ENCODE measurements around the gene CSAG3. TPM values are rescaled to one million over a fixed set of nuclear protein-coding genes. Genes with fewer than 3 reads are reported as not detected.
"Not testable (repeated sequence)": the region's sequence is repeated elsewhere in the genome, so short reads cannot be mapped to it uniquely, and the experiment has no call there.

Gene CSAG3
- total and polyA plus RNA-seq, 2 experiments from 2014 or later: 3.2 TPM; not detected in 1

DNA sequence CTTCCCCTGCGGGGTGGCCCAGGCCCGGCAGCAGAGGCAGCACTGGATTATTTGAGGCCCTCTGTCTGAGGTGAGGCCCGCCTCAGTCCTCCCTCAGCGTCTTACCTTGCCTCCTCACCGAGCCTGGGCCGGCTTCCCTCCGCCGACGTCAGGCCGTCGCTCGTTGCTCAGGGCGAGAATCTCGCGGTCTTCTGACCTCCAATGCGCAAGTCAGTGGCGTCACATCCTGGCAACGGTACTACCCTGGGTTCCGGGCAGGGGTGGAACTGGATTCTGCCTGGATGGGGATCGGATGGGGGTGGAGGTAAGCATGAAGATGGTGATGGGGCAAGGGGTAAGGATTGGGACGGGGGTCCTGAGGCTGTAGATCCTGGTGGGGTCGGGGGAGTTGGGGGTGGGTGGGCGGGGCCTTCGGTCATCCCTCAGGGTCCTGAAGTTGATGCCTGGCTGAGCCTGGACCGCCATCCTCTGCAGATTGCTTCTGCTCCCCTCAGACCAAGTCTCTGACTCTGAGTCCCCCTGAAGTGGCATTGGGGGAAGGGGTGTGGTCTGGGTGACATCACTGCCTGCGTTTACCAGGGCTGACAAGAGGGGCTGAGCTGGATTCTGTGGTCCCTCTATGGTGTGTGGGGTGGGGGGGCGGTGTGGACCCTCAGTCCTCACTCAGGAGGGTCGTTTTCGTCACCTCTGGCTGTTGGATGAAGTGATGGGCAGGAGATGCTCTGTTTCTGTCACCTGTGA lies 10.7 kb downstream of the CSAG3 start, which contains the start of gene MAGEA6:
TSS of gene MAGEA6 (minus strand) at position 141 of the 741 bp plus-strand sequence. CDS start 2,039 bp downstream, outside the sequence.
- not testable (repeated sequence) for H3K4me2 ChIP-seq; H3K4me1 Mint-ChIP-seq; H3K27ac ChIP-seq (ENCODE audit: low read depth); H3K9me3 Mint-ChIP-seq; H3K27me3 ChIP-seq (ENCODE audit: insufficient read depth); H3K9me2 ChIP-seq (ENCODE audit: insufficient read depth); H3K27ac Mint-ChIP-seq; H3K4me3 ChIP-seq; H3K79me2 ChIP-seq (replicated peaks; ENCODE audit: insufficient read depth); H4K20me1 ChIP-seq (replicated peaks; ENCODE audit: insufficient read depth); H3K27me3 Mint-ChIP-seq (ENCODE audit: insufficient read depth, low read depth, poor library complexity); ATAC-seq; H3F3A ChIP-seq (replicated peaks; ENCODE audit: low read depth); H3K4me1 ChIP-seq (ENCODE audit: insufficient read depth); DNase-seq (ENCODE audit: low spot score); H3K4me3 Mint-ChIP-seq; H3K36me3 ChIP-seq (ENCODE audit: insufficient read depth); H3K36me3 Mint-ChIP-seq (ENCODE audit: low read depth); H2AFZ ChIP-seq

DNA sequence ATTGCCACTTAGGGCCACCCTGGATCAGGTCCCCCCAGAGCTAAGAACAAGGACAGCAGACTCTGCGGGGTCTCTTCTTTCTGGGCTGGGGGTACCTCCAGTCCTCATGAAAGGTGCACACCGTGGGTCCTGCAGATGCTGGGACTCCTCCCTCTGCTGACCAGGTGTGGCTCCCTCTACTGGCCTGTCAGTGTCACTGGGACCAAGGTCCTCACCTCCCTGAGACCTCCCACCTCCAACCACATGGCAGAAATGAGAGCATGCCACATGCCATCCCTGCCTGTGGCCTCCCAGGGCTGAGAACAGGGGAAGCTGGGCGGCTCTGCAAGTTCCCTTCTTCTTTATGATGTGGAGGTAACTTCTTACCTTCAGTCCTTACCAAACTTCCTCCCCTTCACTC lies 28.0 kb downstream of the CSAG3 start:
- H4K20me1 ChIP-seq (replicated peaks; ENCODE audit: insufficient read depth); H3K79me2 ChIP-seq (replicated peaks; ENCODE audit: insufficient read depth); H3K27ac ChIP-seq (ENCODE audit: low read depth); H3K9me3 Mint-ChIP-seq; H3K4me2 ChIP-seq; H3K4me1 ChIP-seq (ENCODE audit: insufficient read depth); H2AFZ ChIP-seq; H3K27me3 Mint-ChIP-seq (ENCODE audit: insufficient read depth, low read depth, poor library complexity); H3K4me3 Mint-ChIP-seq; H3K36me3 Mint-ChIP-seq (ENCODE audit: low read depth); H3K4me3 ChIP-seq; H3K27ac Mint-ChIP-seq; H3K4me1 Mint-ChIP-seq; DNase-seq (ENCODE audit: low spot score); H3K36me3 ChIP-seq (ENCODE audit: insufficient read depth); H3K27me3 ChIP-seq (ENCODE audit: insufficient read depth); H3F3A ChIP-seq (replicated peaks; ENCODE audit: low read depth); H3K9me2 ChIP-seq (ENCODE audit: insufficient read depth): not testable (repeated sequence)
- ATAC-seq: peak; percentile 85

DNA sequence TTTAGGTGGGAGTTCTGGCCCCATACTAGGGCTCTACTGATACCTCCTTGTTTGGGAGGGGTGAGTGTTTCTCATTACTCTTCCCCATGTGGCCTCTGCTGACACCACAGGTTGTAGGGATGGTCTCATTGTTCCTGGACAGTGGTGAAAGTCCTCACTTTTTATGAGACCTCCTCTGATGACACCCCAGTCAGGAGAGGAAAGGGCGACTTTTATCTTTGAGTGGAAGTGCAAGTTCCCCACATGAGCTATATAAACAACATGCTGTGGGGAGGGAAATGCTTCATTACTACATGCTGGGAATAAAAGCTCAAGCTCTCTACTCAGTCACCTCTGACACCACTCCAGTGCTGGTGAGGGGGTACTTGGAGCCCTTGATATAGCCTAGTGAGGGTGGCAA lies 39.9 kb downstream of the CSAG3 start:
- no peak for ATAC-seq
- no peak overlapping the region for H3K27ac ChIP-seq (ENCODE audit: low read depth)
- no peaks in the 10 kb centered on the region for H3K9me3 Mint-ChIP-seq
- no peaks in the 10 kb centered on the region for H3K27me3 ChIP-seq (ENCODE audit: insufficient read depth)
- H2AFZ ChIP-seq: no peak overlapping the region
- no peaks in the 10 kb centered on the region for H3K36me3 Mint-ChIP-seq (ENCODE audit: low read depth)
- H3K79me2 ChIP-seq (replicated peaks; ENCODE audit: insufficient read depth): no peaks in the 10 kb centered on the region
- H4K20me1 ChIP-seq (replicated peaks; ENCODE audit: insufficient read depth): no peaks in the 10 kb centered on the region
- no peaks in the 10 kb centered on the region for H3K4me1 ChIP-seq (ENCODE audit: insufficient read depth)
- H3K4me1 Mint-ChIP-seq: no peaks in the 10 kb centered on the region
- H3K27ac Mint-ChIP-seq: no peak overlapping the region
- no peak overlapping the region for H3K4me3 ChIP-seq
- no peak for DNase-seq (ENCODE audit: low spot score)
- no peak overlapping the region for H3K4me3 Mint-ChIP-seq
- H3K36me3 ChIP-seq (ENCODE audit: insufficient read depth): no peaks in the 10 kb centered on the region
- H3K9me2 ChIP-seq (ENCODE audit: insufficient read depth): no peaks in the 10 kb centered on the region
- H3F3A ChIP-seq (replicated peaks; ENCODE audit: low read depth): no peaks in the 10 kb centered on the region
- no peak overlapping the region for H3K4me2 ChIP-seq
- H3K27me3 Mint-ChIP-seq (ENCODE audit: insufficient read depth, low read depth, poor library complexity): peaks cover 5% of the 10 kb centered on the region
- TF ChIP-seq JUNB (IDR thresholded peaks at IDR 0.05; ENCODE audit: unreplicated experiment) (no peak), NANOG (IDR thresholded peaks at IDR 0.05; ENCODE audit: borderline replicate concordance) (no peak), CREB1 (CRISPR knock-in tag; IDR thresholded peaks at IDR 0.05; ENCODE audit: low read depth) (no peak), EZH2 (IDR thresholded peaks at IDR 0.05; ENCODE audit: low read depth, unreplicated experiment) (no peak), EZH2phosphoT487 (IDR thresholded peaks at IDR 0.05; ENCODE audit: unreplicated experiment) (no peak), STAT1 (IDR thresholded peaks at IDR 0.05; ENCODE audit: unreplicated experiment) (no peak), POLR2AphosphoS5 (IDR thresholded peaks at IDR 0.05; ENCODE audit: low read depth) (no peak)
- TF ChIP-seq, protein P1, sequence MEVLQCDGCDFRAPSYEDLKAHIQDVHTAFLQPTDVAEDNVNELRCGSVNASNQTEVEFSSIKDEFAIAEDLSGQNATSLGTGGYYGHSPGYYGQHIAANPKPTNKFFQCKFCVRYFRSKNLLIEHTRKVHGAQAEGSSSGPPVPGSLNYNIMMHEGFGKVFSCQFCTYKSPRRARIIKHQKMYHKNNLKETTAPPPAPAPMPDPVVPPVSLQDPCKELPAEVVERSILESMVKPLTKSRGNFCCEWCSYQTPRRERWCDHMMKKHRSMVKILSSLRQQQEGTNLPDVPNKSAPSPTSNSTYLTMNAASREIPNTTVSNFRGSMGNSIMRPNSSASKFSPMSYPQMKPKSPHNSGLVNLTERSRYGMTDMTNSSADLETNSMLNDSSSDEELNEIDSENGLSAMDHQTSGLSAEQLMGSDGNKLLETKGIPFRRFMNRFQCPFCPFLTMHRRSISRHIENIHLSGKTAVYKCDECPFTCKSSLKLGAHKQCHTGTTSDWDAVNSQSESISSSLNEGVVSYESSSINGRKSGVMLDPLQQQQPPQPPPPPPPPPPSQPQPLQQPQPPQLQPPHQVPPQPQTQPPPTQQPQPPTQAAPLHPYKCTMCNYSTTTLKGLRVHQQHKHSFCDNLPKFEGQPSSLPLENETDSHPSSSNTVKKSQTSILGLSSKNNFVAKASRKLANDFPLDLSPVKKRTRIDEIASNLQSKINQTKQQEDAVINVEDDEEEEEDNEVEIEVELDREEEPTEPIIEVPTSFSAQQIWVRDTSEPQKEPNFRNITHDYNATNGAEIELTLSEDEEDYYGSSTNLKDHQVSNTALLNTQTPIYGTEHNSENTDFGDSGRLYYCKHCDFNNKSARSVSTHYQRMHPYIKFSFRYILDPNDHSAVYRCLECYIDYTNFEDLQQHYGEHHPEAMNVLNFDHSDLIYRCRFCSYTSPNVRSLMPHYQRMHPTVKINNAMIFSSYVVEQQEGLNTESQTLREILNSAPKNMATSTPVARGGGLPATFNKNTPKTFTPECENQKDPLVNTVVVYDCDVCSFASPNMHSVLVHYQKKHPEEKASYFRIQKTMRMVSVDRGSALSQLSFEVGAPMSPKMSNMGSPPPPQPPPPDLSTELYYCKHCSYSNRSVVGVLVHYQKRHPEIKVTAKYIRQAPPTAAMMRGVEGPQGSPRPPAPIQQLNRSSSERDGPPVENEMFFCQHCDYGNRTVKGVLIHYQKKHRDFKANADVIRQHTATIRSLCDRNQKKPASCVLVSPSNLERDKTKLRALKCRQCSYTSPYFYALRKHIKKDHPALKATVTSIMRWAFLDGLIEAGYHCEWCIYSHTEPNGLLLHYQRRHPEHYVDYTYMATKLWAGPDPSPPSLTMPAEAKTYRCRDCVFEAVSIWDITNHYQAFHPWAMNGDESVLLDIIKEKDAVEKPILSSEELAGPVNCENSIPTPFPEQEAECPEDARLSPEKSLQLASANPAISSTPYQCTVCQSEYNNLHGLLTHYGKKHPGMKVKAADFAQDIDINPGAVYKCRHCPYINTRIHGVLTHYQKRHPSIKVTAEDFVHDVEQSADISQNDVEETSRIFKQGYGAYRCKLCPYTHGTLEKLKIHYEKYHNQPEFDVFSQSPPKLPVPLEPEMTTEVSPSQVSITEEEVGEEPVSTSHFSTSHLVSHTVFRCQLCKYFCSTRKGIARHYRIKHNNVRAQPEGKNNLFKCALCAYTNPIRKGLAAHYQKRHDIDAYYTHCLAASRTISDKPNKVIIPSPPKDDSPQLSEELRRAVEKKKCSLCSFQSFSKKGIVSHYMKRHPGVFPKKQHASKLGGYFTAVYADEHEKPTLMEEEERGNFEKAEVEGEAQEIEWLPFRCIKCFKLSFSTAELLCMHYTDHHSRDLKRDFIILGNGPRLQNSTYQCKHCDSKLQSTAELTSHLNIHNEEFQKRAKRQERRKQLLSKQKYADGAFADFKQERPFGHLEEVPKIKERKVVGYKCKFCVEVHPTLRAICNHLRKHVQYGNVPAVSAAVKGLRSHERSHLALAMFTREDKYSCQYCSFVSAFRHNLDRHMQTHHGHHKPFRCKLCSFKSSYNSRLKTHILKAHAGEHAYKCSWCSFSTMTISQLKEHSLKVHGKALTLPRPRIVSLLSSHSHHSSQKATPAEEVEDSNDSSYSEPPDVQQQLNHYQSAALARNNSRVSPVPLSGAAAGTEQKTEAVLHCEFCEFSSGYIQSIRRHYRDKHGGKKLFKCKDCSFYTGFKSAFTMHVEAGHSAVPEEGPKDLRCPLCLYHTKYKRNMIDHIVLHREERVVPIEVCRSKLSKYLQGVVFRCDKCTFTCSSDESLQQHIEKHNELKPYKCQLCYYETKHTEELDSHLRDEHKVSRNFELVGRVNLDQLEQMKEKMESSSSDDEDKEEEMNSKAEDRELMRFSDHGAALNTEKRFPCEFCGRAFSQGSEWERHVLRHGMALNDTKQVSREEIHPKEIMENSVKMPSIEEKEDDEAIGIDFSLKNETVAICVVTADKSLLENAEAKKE (CRISPR knock-in tag; IDR thresholded peaks at IDR 0.05): no peak
- TF ChIP-seq, protein P2, sequence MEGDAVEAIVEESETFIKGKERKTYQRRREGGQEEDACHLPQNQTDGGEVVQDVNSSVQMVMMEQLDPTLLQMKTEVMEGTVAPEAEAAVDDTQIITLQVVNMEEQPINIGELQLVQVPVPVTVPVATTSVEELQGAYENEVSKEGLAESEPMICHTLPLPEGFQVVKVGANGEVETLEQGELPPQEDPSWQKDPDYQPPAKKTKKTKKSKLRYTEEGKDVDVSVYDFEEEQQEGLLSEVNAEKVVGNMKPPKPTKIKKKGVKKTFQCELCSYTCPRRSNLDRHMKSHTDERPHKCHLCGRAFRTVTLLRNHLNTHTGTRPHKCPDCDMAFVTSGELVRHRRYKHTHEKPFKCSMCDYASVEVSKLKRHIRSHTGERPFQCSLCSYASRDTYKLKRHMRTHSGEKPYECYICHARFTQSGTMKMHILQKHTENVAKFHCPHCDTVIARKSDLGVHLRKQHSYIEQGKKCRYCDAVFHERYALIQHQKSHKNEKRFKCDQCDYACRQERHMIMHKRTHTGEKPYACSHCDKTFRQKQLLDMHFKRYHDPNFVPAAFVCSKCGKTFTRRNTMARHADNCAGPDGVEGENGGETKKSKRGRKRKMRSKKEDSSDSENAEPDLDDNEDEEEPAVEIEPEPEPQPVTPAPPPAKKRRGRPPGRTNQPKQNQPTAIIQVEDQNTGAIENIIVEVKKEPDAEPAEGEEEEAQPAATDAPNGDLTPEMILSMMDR (conservative IDR thresholded peaks at IDR 0.05; ENCODE audit: low read depth in 2 of 2): no peak

Measured in GM23338 (cell line).